Right atrium auricular region (tissue), 2 donors: ENCODE data around the gene KLHDC3. TPM values are rescaled to one million over a fixed set of nuclear protein-coding genes. Genes with fewer than 3 reads are reported as not detected.

Source experiments
- DNase-seq: peaks from one replicate; pipeline ENCODE4 v3.0.0-alpha.2; 2019; ENCODE audit warnings: low spot score
- H3K27ac ChIP-seq, 2 donors: fragments of 200-600 bp; sonication (generic); 1 replicate in 1 of 2; 2 replicates in 1 of 2; pipeline ENCODE4 v1.5.1; 2016 to 2019
- H3K27me3 ChIP-seq, 2 donors: fragments of 200-600 bp; sonication (generic); one replicate each; pipeline versions ENCODE4 v1.5.1 to v1.6.0; 2017 to 2019
- H3K36me3 ChIP-seq: fragments of 200-600 bp; sonication (generic); one replicate; pipeline ENCODE4 v1.5.1; 2016
- H3K4me1 ChIP-seq, 2 donors: fragments of 200-600 bp; sonication (generic); one replicate each; pipeline versions ENCODE4 v1.5.1 to v1.6.0; 2017 to 2019
- H3K4me3 ChIP-seq, 2 donors: fragments of 200-600 bp; sonication (generic); 1 replicate in 1 of 2; 2 replicates in 1 of 2; pipeline ENCODE4 v1.5.1; 2017 to 2019; ENCODE audit warnings: mild to moderate bottlenecking in 1 of 2, moderate library complexity in 1 of 2
- H3K9me3 ChIP-seq, 2 donors: fragments of 200-600 bp; sonication (generic); one replicate each; pipeline ENCODE4 v1.5.1; 2019
- total RNA-seq, 2 donors: library from RNA; depleted of rRNA; stranded (reverse); fragments of >200 nt; gene quantifications; one replicate each; pipeline ENCODE4 v1.1.0, GENCODE V29; 2016
- TF ChIP-seq, protein P1 (sequence below), 2 donors: fragments of 200-600 bp; sonication (generic); IDR thresholded peaks; one replicate each; pipeline ENCODE4 v1.5.1; 2019; ENCODE audit warnings: antibody characterized with exemption in 2 of 2

The KLHDC3 gene
- total RNA-seq, 2 donors from 2014 or later, result 122 to 153 TPM

- H3K27me3 ChIP-seq, result no peaks in the 10 kb centered on the region
- DNase-seq, result no peak
- peaks cover 0 to 14% of the 10 kb centered on the region in 2 donors for H3K4me1 ChIP-seq
- TF ChIP-seq, protein P1, sequence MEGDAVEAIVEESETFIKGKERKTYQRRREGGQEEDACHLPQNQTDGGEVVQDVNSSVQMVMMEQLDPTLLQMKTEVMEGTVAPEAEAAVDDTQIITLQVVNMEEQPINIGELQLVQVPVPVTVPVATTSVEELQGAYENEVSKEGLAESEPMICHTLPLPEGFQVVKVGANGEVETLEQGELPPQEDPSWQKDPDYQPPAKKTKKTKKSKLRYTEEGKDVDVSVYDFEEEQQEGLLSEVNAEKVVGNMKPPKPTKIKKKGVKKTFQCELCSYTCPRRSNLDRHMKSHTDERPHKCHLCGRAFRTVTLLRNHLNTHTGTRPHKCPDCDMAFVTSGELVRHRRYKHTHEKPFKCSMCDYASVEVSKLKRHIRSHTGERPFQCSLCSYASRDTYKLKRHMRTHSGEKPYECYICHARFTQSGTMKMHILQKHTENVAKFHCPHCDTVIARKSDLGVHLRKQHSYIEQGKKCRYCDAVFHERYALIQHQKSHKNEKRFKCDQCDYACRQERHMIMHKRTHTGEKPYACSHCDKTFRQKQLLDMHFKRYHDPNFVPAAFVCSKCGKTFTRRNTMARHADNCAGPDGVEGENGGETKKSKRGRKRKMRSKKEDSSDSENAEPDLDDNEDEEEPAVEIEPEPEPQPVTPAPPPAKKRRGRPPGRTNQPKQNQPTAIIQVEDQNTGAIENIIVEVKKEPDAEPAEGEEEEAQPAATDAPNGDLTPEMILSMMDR (IDR thresholded peaks at IDR 0.05), result no peak
- peaks cover 25% of the 10 kb centered on the region for H3K36me3 ChIP-seq
- no peak overlapping the region for H3K4me3 ChIP-seq
- H3K27ac ChIP-seq, result no peak overlapping the region
- H3K9me3 ChIP-seq, result no peaks in the 10 kb centered on the region
Observed at GRCh38 chr6:42969431-42969830, 44.6 kb upstream of the KLHDC3 start.

- no peaks in the 10 kb centered on the region for H3K9me3 ChIP-seq
- H3K4me3 ChIP-seq, result no peak overlapping the region
- H3K36me3 ChIP-seq, result peaks cover 20% of the 10 kb centered on the region
- no peak for DNase-seq
- H3K4me1 ChIP-seq, result peaks cover 0 to 14% of the 10 kb centered on the region in 2 donors
- H3K27me3 ChIP-seq, result no peaks in the 10 kb centered on the region
- H3K27ac ChIP-seq, result no peak overlapping the region
- TF ChIP-seq, protein P1 (IDR thresholded peaks at IDR 0.05), result no peak
Observed at GRCh38 chr6:42969934-42970333, 44.1 kb upstream of the KLHDC3 start.

DNA sequence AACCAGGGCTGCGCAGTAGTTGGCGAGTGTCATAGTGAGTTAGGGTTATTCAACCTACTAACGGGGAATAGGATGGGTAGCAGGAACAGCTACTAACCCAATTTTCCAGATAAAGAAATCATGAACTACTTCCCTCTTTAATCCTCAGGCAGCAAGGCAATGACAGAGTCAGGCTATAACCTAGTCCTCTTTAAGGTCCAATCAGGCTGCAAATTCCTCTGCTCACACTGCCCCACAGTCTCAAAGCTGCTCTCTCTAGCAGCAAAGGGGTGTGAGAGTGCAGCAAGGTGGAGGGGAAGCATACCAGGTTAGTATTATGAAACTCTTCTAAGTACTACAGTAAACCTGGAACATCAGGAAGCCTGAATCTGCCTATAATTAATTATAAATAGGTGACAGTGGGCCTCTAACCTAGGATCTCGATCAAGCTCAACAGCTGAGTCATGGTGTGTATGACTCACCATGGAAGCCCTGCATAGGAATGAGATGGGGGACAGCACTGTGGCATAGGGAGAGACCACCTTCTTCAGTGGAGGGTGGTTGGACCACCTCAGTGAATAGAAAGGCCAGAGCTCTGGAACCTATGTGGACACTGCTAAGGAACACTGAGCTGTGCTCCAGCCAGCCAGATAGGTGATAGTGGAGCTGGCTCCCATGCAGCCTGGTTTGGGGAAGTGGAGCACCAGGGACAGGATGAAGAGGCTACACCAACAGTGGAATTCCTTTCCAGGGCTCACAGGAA is 43.0 kb upstream of the KLHDC3 start:
- peaks cover 0 to 14% of the 10 kb centered on the region in 2 donors for H3K4me1 ChIP-seq
- no peak for DNase-seq
- no peaks in the 10 kb centered on the region for H3K27me3 ChIP-seq
- no peak overlapping the region for H3K27ac ChIP-seq
- H3K9me3 ChIP-seq, result no peaks in the 10 kb centered on the region
- TF ChIP-seq, protein P1 (IDR thresholded peaks at IDR 0.05), result no peak
- peaks cover 12% of the 10 kb centered on the region for H3K36me3 ChIP-seq
- H3K4me3 ChIP-seq, result no peak overlapping the region

DNA sequence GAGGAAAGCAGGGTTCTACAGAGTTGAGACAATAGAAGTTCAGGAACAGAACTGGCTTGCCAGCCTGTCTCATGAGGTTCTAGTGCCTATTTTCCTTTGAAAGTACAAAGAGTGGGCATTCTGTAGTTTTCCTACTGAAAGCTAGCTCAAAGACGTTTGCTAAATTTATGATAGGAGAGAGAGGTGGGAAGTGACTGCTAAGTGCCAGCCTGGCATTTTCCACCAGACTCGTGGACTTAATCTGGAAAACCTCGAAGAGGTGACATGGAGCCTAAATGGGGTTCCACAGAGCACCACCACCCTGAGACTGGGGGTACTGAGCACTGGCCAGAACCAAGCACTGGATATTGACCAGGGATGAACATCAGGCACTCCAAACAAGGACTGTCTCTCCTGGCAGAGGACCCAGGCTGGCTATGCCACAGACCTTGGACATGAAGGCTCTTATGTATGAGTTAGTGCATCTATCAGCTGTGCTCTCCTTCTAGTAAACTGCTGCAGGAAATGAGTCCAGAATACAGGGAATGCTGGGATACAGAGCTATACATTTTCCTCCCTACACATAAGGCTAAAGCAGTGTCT is 42.2 kb upstream of the KLHDC3 start:
- no peak for DNase-seq
- Histone ChIP-seq H3K27ac (no peak overlapping the region), H3K4me3 (no peak overlapping the region), H3K4me1 (peaks cover 0 to 14% of the 10 kb centered on the region in 2 donors), H3K36me3 (peaks cover 4% of the 10 kb centered on the region), H3K9me3 (no peaks in the 10 kb centered on the region), H3K27me3 (no peaks in the 10 kb centered on the region)
- TF ChIP-seq, protein P1 (IDR thresholded peaks at IDR 0.05), result no peak

GRCh38 chr6:42973926-42974325 is 40.1 kb upstream of the KLHDC3 start:
- no peaks in the 10 kb centered on the region for H3K36me3 ChIP-seq
- peaks cover 0 to 21% of the 10 kb centered on the region in 2 donors for H3K4me1 ChIP-seq
- no peak for DNase-seq
- H3K27me3 ChIP-seq, result no peaks in the 10 kb centered on the region
- no peaks in the 10 kb centered on the region for H3K9me3 ChIP-seq
- H3K27ac ChIP-seq, result no peak overlapping the region
- H3K4me3 ChIP-seq, result no peak overlapping the region
- TF ChIP-seq, protein P1 (IDR thresholded peaks at IDR 0.05), result no peak
